Measurements from ENCODE around the gene GCDH.
A peak's percentile ranks its signal among the peaks of the same experiment; 100 is the strongest.
"Not testable (repeated sequence)": the region's sequence is repeated elsewhere in the genome, so short reads cannot be mapped to it uniquely, and the experiment has no call there.

The GCDH gene

GRCh38 chr19:12890787-12891552, at the start of gene GCDH:
GCDH (plus strand) TSS chr19:12891160; CDS start chr19:12891305, 145 bp downstream.
- DNase-seq (ENCODE audit: low spot score) = peak; percentile 99

DNA sequence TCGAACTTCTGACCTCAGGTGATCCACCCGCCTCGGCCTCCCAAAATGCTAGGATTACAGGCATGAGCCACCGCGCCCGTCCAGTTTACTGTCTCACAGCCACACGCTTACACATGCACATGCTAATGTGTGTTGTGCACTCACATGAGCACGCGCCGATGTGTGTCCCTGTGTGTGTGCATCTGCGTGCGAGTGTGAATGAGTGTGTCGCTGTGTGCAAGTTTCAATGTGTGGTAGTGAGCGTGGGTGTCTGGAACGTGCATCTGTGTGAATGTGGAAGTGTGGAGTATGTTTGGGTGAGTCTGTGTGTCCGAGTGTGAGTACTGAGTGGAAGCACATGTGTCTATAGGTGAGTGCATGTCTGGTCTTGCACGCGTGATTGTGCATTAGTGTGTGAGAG, 48.4 kb upstream of the GCDH start:
- no peak for DNase-seq (ENCODE audit: low spot score)

DNA sequence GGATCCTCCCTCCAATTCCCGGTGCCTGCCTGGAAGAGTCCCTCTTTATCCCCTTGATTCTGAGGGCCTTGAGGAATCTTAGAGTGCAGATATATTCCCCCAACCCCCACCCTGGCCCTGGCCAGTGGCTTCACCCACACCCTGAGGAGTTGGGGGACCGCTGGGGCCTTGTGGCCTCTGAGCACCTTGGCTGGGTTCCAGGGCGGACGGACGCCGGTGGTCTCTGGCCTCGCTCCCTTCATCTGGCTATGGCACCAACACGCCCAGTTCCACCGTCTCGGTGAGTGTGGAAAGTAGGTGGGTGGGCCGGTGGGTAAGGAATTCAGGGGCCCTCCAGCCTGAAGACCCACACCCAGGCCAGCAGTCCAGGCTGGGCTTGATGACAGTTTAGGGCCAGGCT, 47.6 kb upstream of the GCDH start:
- no peak for DNase-seq (ENCODE audit: low spot score)

DNA sequence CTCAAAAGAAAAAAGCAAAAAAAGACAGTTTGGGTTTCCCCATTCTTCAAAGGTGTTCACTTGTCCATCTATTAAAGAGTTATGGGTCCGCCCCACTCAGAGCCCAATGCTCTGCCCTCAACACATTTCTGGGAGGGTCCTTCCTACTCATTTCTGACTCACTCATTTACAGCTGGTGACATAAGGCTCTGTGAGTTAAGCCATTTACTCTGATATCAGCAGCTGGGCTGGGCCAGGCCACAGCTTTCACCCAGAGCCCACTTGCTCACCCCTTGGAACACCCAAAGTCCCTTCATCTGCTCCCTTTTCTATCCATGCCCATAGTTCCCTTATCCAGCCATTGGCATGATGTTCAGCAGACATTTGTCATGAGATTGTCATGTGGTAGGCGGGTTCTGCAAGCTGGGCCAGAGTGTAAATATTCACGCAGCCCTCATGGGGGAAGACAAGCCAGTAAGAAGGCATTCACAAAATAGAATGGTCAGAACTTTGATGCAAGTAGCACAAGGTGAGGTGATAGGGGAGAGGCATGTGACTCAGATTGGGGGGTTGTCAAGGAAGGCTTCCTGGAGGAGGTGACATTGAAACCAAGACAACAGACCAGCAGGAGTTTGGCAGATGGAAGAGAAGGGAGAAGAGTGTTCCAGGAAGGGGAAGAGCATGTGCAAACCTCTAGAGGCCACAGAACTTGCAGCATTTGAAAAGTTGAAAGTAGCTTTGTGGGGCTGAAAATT, 46.8 kb upstream of the GCDH start:
- no peak for DNase-seq (ENCODE audit: low spot score)

DNA sequence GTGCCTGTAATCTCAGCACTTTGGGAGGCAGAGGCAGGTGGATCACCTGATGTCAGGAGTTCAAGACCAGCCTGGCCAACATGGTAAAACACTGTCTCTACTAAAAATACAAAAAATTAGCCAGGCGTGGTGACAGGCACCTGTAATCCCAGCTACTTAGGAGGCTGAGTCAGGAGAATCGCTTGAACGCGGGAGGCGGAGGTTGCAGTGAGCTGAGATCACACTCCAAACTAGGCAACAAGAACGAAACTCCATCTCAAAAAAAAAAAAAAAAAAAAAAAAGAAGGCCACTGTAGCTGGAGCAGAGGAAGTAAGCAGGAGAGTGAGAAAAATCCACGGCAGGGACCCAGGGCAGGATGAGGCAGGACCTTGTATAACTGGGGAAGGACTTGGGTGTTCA, 44.3 kb upstream of the GCDH start:
- DNase-seq (ENCODE audit: low spot score) = not testable (repeated sequence)

DNA sequence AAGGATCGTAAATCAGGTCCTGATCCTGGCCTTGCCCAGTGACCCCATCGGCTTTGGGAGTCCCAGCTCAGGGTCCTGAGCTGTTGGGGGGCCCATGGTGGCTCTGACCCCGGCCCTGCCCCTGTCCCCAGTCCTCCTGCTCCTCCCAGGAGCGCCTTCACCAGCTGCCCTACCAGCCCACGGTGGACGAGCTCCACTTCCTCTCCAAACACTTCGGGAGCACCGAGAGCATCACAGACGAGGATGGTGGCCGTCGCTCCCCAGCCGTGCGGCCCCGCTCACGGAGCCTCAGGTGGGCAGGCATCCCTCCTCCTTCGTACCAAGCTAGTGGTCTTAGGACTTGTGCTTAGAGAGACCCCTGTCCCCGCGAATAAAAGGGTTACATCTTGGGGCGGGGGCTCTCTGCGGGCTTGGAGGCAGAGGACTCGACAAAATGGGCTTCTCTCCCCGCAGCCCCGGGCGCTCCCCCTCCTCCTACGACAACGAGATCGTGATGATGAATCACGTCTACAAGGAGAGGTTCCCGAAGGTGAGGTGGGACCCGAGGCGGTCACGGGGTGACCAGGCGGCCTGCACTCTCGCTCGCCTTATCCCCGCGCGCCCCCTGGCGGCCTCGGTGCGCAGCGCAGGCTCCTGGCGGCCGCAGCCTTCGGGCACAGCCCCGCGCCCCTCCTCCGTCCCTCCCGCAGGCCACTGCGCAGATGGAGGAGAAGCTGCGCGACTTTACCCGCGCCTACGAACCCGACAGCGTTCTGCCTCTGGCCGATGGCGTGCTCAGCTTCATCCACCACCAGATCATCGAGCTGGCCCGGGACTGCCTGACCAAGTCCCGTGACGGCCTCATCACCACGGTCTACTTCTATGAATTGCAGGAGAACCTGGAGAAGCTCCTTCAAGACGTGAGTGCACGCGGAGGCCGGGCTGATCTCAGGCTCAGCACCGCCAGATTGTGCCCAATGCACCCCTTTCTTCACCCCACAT, 43.5 kb upstream of the GCDH start:
- DNase-seq (ENCODE audit: low spot score) = peak; percentile 59

DNA sequence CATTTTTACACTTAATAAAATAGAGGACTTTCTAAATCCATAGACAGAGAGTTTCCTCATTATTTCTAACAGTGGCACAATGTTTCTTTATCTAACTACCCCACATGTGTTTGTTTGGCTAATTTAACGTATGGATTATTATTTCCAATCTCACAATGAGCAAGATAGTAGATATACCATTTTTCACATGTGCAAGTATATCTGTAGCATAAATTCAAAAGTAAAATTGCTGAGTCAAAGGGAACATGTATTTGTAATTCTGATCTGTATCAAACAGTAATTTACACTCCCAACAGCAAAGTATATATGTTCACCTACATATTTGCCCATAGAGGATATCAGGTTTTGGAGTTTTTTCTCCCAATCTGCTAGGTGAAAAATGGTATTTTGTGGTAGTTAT, 34.3 kb upstream of the GCDH start:
- no peak for DNase-seq (ENCODE audit: low spot score)

GRCh38 chr19:12858041-12858928, 32.7 kb upstream of the GCDH start:
- no peak for DNase-seq (ENCODE audit: low spot score)

GRCh38 chr19:12859546-12859945, 31.4 kb upstream of the GCDH start:
- DNase-seq (ENCODE audit: low spot score) = no peak

GRCh38 chr19:12864143-12864542, 26.8 kb upstream of the GCDH start:
- no peak for DNase-seq (ENCODE audit: low spot score)

GRCh38 chr19:12864721-12865715, 25.9 kb upstream of the GCDH start:
- DNase-seq (ENCODE audit: low spot score) = no peak

GRCh38 chr19:12865746-12866415, 25.1 kb upstream of the GCDH start:
- DNase-seq (ENCODE audit: low spot score) = no peak

DNA sequence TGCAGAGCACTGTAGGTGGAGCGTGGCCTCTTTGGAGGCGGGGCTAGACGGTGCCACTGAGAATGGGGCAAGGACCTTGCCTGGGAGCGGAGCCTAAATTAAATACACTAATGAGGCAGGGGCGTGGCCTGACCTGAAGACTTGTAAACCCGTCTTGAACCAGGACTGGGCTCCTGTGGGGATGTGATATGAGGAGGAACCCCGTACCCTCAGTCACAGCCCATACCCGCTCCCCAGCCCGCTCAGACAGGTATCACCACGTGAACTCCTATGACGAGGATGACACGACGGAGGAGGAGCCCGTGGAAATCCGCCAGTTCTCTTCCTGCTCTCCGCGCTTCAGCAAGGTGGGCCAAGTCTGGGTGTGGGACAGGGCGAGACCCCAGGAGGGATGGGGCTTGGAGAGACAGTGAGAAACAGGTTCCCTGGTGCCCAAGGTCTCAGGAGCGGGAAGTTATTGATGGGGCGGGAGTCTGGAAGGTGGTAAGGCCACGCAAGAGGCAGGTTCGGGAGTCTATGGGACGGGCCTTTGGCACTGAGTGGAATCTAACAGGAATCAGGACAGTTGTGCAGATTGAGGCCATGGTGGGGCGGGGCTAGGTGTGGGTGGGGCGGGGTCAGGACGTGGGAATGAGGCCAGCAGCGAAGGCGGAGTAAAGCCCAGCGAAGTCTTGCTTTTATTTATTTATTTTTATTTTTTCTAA, 24.4 kb upstream of the GCDH start:
- no peak for DNase-seq (ENCODE audit: low spot score)

DNA sequence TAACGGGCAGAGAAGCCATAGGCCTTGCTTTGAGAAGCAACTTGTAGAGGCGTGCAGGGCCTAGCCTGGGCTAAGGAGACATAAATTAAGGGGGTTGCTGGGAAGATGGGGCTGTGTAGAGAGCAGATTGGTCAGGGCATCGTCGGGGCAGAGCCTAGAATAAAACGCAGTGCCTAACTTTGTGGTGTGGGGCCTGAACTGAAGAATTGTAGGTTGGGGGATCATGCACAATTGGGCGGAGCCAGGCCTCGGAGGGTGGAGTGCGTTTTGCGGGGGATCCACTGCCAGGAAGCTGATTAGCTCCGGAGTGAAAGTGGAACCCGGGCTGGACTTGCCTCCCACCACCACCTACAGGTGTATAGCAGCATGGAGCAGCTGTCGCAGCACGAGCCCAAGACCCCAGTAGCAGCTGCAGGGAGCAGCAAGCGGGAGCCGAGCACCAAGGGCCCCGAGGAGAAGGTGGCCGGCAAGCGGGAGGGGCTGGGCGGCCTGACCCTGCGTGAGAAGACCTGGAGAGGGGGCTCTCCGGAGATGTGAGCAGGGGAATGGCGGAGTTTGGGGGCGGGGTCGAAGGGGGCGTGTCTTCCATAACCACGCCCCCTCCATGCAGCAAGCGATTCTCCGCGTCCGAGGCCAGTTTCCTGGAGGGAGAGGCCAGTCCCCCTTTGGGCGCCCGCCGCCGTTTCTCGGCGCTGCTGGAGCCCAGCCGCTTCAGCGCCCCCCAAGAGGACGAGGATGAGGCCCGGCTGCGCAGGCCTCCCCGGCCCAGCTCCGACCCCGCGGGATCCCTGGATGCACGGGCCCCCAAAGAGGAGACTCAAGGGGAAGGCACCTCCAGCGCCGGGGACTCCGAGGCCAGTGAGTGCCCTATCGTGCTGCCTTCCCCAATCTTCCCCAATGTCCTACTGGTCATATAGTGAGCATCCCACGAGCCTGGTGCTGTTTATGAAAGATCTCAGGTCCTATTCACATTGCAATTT, 23.6 kb upstream of the GCDH start:
- no peak for DNase-seq (ENCODE audit: low spot score)

GRCh38 chr19:12868540-12869112, 22.3 kb upstream of the GCDH start:
- DNase-seq (ENCODE audit: low spot score) = no peak

- no peak for DNase-seq (ENCODE audit: low spot score)
Observed at GRCh38 chr19:12871681-12872080, 19.3 kb upstream of the GCDH start.

- no peak for DNase-seq (ENCODE audit: low spot score)
Observed at GRCh38 chr19:12872255-12872654, 18.7 kb upstream of the GCDH start.
